Measurements from ENCODE around the gene CDH4. TPM values are rescaled to one million over a fixed set of nuclear protein-coding genes. Genes with fewer than 3 reads are reported as not detected.

The CDH4 gene
- total RNA-seq, 1 experiment from 2014 or later = not detected

- H2AFZ ChIP-seq = no peak overlapping the region
- no peaks in the 10 kb centered on the region for H4K20me1 ChIP-seq (ENCODE audit: insufficient read depth)
- ChIA-PET POLR2A (ENCODE audit: unreplicated experiment) (no interaction called here), CTCF (no interaction called here)
- no peaks in the 10 kb centered on the region for H3K9me3 ChIP-seq (ENCODE audit: insufficient read depth, low read depth)
- H3K79me2 ChIP-seq (ENCODE audit: low read depth) = no peaks in the 10 kb centered on the region
- H3K9me2 ChIP-seq (ENCODE audit: insufficient read depth) = no peaks in the 10 kb centered on the region
- H3K27me3 ChIP-seq (ENCODE audit: insufficient read depth, low read depth) = peaks cover 99% of the 10 kb centered on the region
- no peak overlapping the region for H3K27ac ChIP-seq
- H3K36me3 ChIP-seq (ENCODE audit: low read depth) = no peaks in the 10 kb centered on the region
- no TSS peak for BruUV-seq (replicated peaks)
- no peaks in the 10 kb centered on the region for H3K4me1 ChIP-seq (replicated peaks; ENCODE audit: insufficient read depth)
- intact Hi-C loops (cut with micrococcal nuclease; ENCODE audit: unreplicated experiment) = no loop called here
- no peaks in the 10 kb centered on the region for H3F3A ChIP-seq (ENCODE audit: insufficient read depth, low read depth)
- no peak overlapping the region for H3K4me3 ChIP-seq
- TF ChIP-seq, protein P1, sequence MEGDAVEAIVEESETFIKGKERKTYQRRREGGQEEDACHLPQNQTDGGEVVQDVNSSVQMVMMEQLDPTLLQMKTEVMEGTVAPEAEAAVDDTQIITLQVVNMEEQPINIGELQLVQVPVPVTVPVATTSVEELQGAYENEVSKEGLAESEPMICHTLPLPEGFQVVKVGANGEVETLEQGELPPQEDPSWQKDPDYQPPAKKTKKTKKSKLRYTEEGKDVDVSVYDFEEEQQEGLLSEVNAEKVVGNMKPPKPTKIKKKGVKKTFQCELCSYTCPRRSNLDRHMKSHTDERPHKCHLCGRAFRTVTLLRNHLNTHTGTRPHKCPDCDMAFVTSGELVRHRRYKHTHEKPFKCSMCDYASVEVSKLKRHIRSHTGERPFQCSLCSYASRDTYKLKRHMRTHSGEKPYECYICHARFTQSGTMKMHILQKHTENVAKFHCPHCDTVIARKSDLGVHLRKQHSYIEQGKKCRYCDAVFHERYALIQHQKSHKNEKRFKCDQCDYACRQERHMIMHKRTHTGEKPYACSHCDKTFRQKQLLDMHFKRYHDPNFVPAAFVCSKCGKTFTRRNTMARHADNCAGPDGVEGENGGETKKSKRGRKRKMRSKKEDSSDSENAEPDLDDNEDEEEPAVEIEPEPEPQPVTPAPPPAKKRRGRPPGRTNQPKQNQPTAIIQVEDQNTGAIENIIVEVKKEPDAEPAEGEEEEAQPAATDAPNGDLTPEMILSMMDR (conservative IDR thresholded peaks at IDR 0.05) = no peak
- no peak; the same call in 1 of the 2 replicates for TF ChIP-seq EZH2 (IDR thresholded peaks at IDR 0.05; ENCODE audit: low read depth)
- no peak for DNase-seq
- H3K4me2 ChIP-seq = no peak overlapping the region
Observed at GRCh38 chr20:61803416-61803914, 551.4 kb downstream of the CDH4 start.

DNA sequence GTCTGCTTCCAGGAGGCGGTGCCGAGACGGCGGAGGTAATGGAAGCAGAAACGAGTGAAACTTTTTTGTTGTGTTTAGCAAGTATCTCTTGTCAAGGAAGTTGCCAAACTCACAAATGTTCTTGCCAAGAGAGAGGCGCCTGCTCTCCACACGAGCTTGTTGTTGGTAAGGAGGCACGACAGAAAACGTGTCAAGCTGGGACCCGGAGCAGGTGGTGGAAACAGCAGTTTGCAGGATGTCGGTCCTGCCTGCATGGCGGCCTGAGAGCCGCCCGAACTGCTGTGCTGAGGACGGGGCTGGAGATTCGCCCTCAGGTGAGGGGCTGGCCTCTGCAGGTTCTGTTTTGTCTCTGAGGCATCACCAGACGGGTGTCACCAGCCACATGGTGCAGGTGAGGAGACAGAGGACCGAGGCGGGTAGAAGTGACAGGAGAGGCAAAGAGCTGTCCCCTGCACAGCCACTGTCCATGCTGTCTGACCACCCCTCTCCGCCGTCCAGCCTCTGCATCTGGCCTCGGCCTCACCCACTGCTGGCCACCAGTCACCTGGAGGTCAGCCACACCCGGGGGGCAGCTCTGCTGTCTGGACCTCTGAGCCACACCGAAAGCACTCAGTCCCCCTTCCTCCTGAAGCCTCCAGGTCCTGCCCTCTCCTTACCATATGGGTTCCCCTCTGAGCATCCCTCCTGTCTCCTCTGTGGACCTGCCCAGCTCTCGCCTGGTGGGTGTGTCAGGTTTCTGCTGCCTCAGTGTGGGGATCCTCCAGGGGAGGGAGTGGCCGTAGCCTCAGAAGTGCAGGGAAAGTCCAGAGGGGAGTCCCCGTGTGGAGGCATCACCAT, 552.1 kb downstream of the CDH4 start:
- no peaks in the 10 kb centered on the region for H3K4me1 ChIP-seq (replicated peaks; ENCODE audit: insufficient read depth)
- no peak for TF ChIP-seq EZH2 (IDR thresholded peaks at IDR 0.05; ENCODE audit: low read depth)
- TF ChIP-seq, protein P1 (conservative IDR thresholded peaks at IDR 0.05) = no peak
- H3K9me2 ChIP-seq (ENCODE audit: insufficient read depth) = no peaks in the 10 kb centered on the region
- no TSS peak for BruUV-seq (replicated peaks)
- no peak overlapping the region for H3K4me2 ChIP-seq
- intact Hi-C loops (cut with micrococcal nuclease; ENCODE audit: unreplicated experiment) = no loop called here
- ChIA-PET POLR2A (ENCODE audit: unreplicated experiment) (no interaction called here), CTCF (no interaction called here)
- no peaks in the 10 kb centered on the region for H3F3A ChIP-seq (ENCODE audit: insufficient read depth, low read depth)
- DNase-seq = no peak
- H3K27me3 ChIP-seq (ENCODE audit: insufficient read depth, low read depth) = peaks cover 99% of the 10 kb centered on the region
- no peak overlapping the region for H3K4me3 ChIP-seq
- no peak overlapping the region for H3K27ac ChIP-seq
- no peaks in the 10 kb centered on the region for H3K36me3 ChIP-seq (ENCODE audit: low read depth)
- no peaks in the 10 kb centered on the region for H3K9me3 ChIP-seq (ENCODE audit: insufficient read depth, low read depth)
- no peaks in the 10 kb centered on the region for H4K20me1 ChIP-seq (ENCODE audit: insufficient read depth)
- no peak overlapping the region for H2AFZ ChIP-seq
- no peaks in the 10 kb centered on the region for H3K79me2 ChIP-seq (ENCODE audit: low read depth)

DNA sequence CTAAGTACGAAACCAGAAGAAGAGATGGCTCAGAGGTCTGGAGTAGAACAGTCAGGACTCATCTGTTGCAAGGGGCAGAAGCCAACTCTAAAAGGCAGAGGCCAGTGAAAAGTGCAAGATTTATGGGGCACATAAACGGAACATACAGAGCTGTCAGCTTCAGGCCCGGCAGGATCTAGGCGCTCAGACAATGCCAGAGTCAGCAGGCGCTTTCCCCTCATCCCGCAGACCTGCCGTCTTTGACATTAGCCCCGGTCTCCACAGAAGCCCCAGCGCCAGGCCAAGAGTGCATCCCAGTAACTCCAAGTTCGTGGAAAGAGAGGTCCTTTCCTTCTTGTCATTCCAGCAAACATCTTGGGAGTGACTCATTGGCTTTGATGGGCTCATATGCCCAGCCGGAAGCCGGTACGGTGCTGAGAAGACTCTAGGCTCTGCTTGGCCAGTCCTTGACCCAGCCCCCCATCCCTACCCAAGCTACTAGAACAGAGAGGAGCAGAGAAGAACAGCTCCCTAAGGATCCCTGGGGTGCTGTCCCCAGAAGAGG, 552.8 kb downstream of the CDH4 start:
- CTCF ChIA-PET = no interaction called here
- no peak for DNase-seq

More for the DNA sequence above, 552.8 kb downstream of the CDH4 start:
- no peak overlapping the region for H3K4me3 ChIP-seq
- intact Hi-C loops (cut with micrococcal nuclease; ENCODE audit: unreplicated experiment) = no loop called here
- no peaks in the 10 kb centered on the region for H3F3A ChIP-seq (ENCODE audit: insufficient read depth, low read depth)
- no peaks in the 10 kb centered on the region for H3K9me2 ChIP-seq (ENCODE audit: insufficient read depth)
- BruUV-seq (replicated peaks) = no TSS peak
- H3K27ac ChIP-seq = no peak overlapping the region
- no peaks in the 10 kb centered on the region for H3K79me2 ChIP-seq (ENCODE audit: low read depth)
- H3K9me3 ChIP-seq (ENCODE audit: insufficient read depth, low read depth) = no peaks in the 10 kb centered on the region; the same call in 1 of the 2 replicates
- H3K27me3 ChIP-seq (ENCODE audit: insufficient read depth, low read depth) = peaks cover 99% of the 10 kb centered on the region
- no peak overlapping the region for H2AFZ ChIP-seq
- H3K4me2 ChIP-seq = no peak overlapping the region
- TF ChIP-seq EZH2 (IDR thresholded peaks at IDR 0.05; ENCODE audit: low read depth) = 0 out of 2 replicates have a peak, but pooled peaks have one; percentile 50
- TF ChIP-seq, protein P1 (conservative IDR thresholded peaks at IDR 0.05) = no peak
- no peaks in the 10 kb centered on the region for H4K20me1 ChIP-seq (ENCODE audit: insufficient read depth)
- H3K4me1 ChIP-seq (replicated peaks; ENCODE audit: insufficient read depth) = no peaks in the 10 kb centered on the region
- no peaks in the 10 kb centered on the region for H3K36me3 ChIP-seq (ENCODE audit: low read depth)
- POLR2A ChIA-PET (ENCODE audit: unreplicated experiment) = no interaction called here
